Erythroblast (primary cell): Measurements from ENCODE around the gene PEX6.
"Not testable (repeated sequence)": the region's sequence is repeated elsewhere in the genome, so short reads cannot be mapped to it uniquely, and the experiment has no call there.

Experiments
- GATA1 ChIP-seq: IDR thresholded peaks from 2 replicates; pipeline ENCODE4 v1.6.1; 2011; ENCODE audit warnings: low read depth, mild to moderate bottlenecking, control low read depth, low read length, moderate library complexity
- POLR2A ChIP-seq: IDR thresholded peaks from 2 replicates; pipeline ENCODE4 v1.6.1; 2011; ENCODE audit warnings: mild to moderate bottlenecking, low read length

DNA sequence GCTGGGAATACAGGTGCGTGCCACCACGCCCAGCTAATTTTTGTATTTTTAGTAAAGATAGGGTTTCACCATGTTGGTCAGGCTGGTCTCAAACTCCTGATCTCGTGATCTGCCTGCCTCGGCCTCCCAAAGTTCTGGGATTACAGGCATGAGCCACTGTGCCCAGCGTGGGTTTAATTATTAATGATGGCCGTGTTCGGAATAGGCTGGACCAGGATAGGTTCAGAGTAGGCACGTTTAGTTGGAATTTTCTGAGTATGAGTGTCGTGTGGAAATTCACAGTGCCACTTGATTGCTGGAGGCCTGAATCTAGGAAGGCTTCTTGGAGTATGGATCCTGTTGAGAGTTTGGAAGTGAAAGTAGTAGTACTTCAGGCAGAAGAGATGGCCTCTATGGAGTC is 19.2 kb upstream of the PEX6 start:
- not testable (repeated sequence) for TF ChIP-seq POLR2A, GATA1
